K562 (cell line): ENCODE data around the gene ZNF318. TPM values are rescaled to one million over a fixed set of nuclear protein-coding genes. Genes with fewer than 3 reads are reported as not detected.

ENCODE experiments used
- ARHGAP35 ChIP-seq: fragments of 450-650 bp; IDR thresholded peaks from 2 replicates; pipeline ENCODE4 v1.6.1; 2018; ENCODE audit not compliant: partially characterized antibody
- CHCHD3 ChIP-seq: fragments of 250-450 bp; sonication (Bioruptor Pico); IDR thresholded peaks from 2 replicates; pipeline ENCODE4 v2.1.2; 2022; ENCODE audit warnings: mild to moderate bottlenecking
- FOXJ3 ChIP-seq: sonication (generic); formaldehyde crosslinking; IDR thresholded peaks from 2 replicates; pipeline ENCODE4 v1.4.0; 2020; ENCODE audit warnings: mild to moderate bottlenecking, missing genetic modification reagents
- HMG20B ChIP-seq: fragments of 250-450 bp; sonication (Bioruptor Pico); IDR thresholded peaks from 2 replicates; pipeline ENCODE4 v1.5.0; 2021; ENCODE audit warnings: mild to moderate bottlenecking
- JUND ChIP-seq, 2 experiments: IDR thresholded peaks; 2 replicates in 1 of 2; 3 replicates in 1 of 2; pipeline ENCODE4 v1.6.1; 2011; ENCODE audit warnings: borderline replicate concordance in 2 of 2, low read depth in 2 of 2, low read length in 2 of 2, improper control_type of control experiment in 1 of 2, missing biosample characterization in 1 of 2, missing genetic modification characterization in 1 of 2, missing genetic modification reagents in 1 of 2
- MAFF ChIP-seq: IDR thresholded peaks from 2 replicates; pipeline ENCODE4 v1.6.1; 2012; ENCODE audit warnings: low read length, improper control_type of control experiment
- POLR2AphosphoS5 ChIP-seq: IDR thresholded peaks from 2 replicates; pipeline ENCODE4 v1.6.1; 2011; ENCODE audit warnings: mild to moderate bottlenecking, low read depth, low read length, moderate library complexity; ENCODE audit not compliant: control insufficient read depth, insufficient read depth
- SRSF1 ChIP-seq: fragments of 200-400 bp; formaldehyde crosslinking; IDR thresholded peaks from 2 replicates; pipeline ENCODE4 v1.6.1; 2017; ENCODE audit warnings: mild to moderate bottlenecking, low read depth, low read length, moderate library complexity
- SRSF9 ChIP-seq: fragments of 200-400 bp; formaldehyde crosslinking; IDR thresholded peaks from 2 replicates; pipeline ENCODE4 v1.6.1; 2017; ENCODE audit warnings: low read depth, low read length, borderline replicate concordance
- TEAD4 ChIP-seq, 2 experiments: sonication (generic) in 1 of 2; formaldehyde crosslinking in 1 of 2; IDR thresholded peaks; 2 replicates each; pipeline versions ENCODE4 v1.6.1 to v1.8.0; 2012 to 2022; ENCODE audit warnings: borderline replicate concordance in 1 of 2, inconsistent platforms in 1 of 2, low read length in 1 of 2, mild to moderate bottlenecking in 1 of 2, missing genetic modification reagents in 1 of 2
- YBX1 ChIP-seq: fragments of 450-650 bp; IDR thresholded peaks from 2 replicates; pipeline ENCODE4 v1.7.1; 2016; ENCODE audit warnings: mild to moderate bottlenecking
- ZNF232 ChIP-seq: sonication (generic); formaldehyde crosslinking; IDR thresholded peaks from 2 replicates; pipeline ENCODE4 v1.8.0; 2022; ENCODE audit warnings: mild to moderate bottlenecking, missing genetic modification reagents
- ZNF764 ChIP-seq: fragments of 250-450 bp; sonication (Bioruptor Pico); IDR thresholded peaks from 2 replicates; pipeline ENCODE4 v1.4.0; 2020; ENCODE audit warnings: low read depth, mild to moderate bottlenecking, moderate library complexity
- ZNF780A ChIP-seq: fragments of 250-450 bp; sonication (Bioruptor Pico); IDR thresholded peaks from 2 replicates; pipeline ENCODE4 v1.5.0; 2021; ENCODE audit warnings: mild to moderate bottlenecking
- polyA plus RNA-seq, 8 experiments: library from polyadenylated mRNA; depleted of rRNA in 4 of 8; stranded (reverse) in 5 of 8; unstranded in 3 of 8; fragments of >200 nt; fragmentation: Nextera tagmentation in 2 of 8; fragmentation: Illumina TruSeq in 1 of 8; extraction: Ambion mirVana in 2 of 8; extraction: Trizol in 1 of 8; gene quantifications; 2 replicates each; pipeline versions ENCODE4 v1.2.1 to v1.2.3, GENCODE V29; 2011 to 2014; ENCODE audit warnings: inconsistent platforms in 1 of 8, missing spikeins in 1 of 8
- total RNA-seq, 7 experiments: library from RNA; depleted of rRNA in 6 of 7; stranded (reverse); fragments of >200 nt in 6 of 7; fragmentation: Illumina TruSeq in 2 of 7; extraction: Trizol in 2 of 7; gene quantifications; 2 replicates each; pipeline versions ENCODE4 v1.2.1 to v1.2.3, GENCODE V29; 2011 to 2021; ENCODE audit warnings: low replicate concordance in 1 of 7
- TF ChIP-seq, protein P1 (sequence below): fragments of 250-450 bp; sonication (Bioruptor Pico); IDR thresholded peaks from 2 replicates; pipeline ENCODE4 v1.4.0; 2020; ENCODE audit warnings: mild to moderate bottlenecking, moderate library complexity
- TF ChIP-seq, protein P2 (sequence below), 3 experiments: IDR thresholded peaks in 2 of 3; conservative IDR thresholded peaks in 1 of 3; 2 replicates each; pipeline ENCODE4 v1.5.1; 2011 to 2012; ENCODE audit warnings: low read length in 3 of 3, mild to moderate bottlenecking in 3 of 3, control low read depth in 2 of 3, improper control_type of control experiment in 1 of 3, inconsistent platforms in 1 of 3, low read depth in 1 of 3, mixed read lengths in 1 of 3, moderate library complexity in 1 of 3; ENCODE audit not compliant: insufficient read depth in 2 of 3
- TF ChIP-seq, protein P3 (sequence below): sonication (generic); formaldehyde crosslinking; IDR thresholded peaks from 2 replicates; pipeline ENCODE4 v1.8.0; 2022; ENCODE audit warnings: mild to moderate bottlenecking, missing genetic modification reagents
- TF ChIP-seq, protein P4 (sequence below): fragments of 450-650 bp; IDR thresholded peaks from 2 replicates; pipeline ENCODE4 v1.6.1; 2016; ENCODE audit warnings: antibody characterized with exemption

ZNF318 gene
- total and polyA plus RNA-seq, 9 of the 15 experiments (the other 6 are each of a cell fraction or from before 2014, with no cell fraction given), result 3.2 to 19.0 (median 9.2) TPM

DNA sequence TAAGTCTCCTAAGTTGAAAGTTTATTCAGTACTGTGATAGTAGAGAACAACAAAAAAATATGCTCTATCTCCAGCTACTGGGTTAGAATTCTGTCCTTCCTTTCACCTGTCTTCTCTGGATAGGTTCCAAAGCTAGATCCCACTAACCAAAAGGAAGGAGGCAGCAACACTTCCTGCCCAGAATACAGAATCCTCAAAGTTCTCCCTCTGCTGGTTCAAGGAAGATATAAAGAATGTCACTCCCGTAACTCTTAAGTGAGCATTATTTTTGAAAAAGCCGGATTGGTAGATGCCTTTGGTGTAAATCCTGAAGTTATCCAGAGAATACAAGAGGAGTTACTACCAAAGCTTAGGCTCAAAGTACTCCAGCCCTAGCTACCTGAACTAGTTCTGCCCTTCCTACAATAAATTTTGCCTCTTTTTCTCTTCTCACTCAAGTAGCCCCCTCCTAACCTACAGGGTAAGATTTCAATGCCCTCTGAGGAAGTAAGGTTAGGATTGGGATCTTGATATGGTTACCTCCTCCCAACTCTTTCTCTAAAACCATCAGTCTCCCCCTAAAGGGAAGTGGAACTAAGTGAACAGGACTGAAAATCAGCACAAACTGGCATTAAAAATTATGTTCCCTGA, 34.9 kb downstream of the ZNF318 start (continued):
- no peak for TF ChIP-seq ZNF232 (CRISPR knock-in tag)
- no peak for TF ChIP-seq ARHGAP35
- TF ChIP-seq, protein P1, sequence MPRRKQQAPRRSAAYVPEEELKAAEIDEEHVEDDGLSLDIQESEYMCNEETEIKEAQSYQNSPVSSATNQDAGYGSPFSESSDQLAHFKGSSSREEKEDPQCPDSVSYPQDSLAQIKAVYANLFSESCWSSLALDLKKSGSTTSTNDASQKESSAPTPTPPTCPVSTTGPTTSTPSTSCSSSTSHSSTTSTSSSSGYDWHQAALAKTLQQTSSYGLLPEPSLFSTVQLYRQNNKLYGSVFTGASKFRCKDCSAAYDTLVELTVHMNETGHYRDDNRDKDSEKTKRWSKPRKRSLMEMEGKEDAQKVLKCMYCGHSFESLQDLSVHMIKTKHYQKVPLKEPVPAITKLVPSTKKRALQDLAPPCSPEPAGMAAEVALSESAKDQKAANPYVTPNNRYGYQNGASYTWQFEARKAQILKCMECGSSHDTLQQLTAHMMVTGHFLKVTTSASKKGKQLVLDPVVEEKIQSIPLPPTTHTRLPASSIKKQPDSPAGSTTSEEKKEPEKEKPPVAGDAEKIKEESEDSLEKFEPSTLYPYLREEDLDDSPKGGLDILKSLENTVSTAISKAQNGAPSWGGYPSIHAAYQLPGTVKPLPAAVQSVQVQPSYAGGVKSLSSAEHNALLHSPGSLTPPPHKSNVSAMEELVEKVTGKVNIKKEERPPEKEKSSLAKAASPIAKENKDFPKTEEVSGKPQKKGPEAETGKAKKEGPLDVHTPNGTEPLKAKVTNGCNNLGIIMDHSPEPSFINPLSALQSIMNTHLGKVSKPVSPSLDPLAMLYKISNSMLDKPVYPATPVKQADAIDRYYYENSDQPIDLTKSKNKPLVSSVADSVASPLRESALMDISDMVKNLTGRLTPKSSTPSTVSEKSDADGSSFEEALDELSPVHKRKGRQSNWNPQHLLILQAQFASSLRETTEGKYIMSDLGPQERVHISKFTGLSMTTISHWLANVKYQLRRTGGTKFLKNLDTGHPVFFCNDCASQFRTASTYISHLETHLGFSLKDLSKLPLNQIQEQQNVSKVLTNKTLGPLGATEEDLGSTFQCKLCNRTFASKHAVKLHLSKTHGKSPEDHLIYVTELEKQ (CRISPR knock-in tag), result no peak
- no peak for TF ChIP-seq CHCHD3
- TF ChIP-seq, protein P2, sequence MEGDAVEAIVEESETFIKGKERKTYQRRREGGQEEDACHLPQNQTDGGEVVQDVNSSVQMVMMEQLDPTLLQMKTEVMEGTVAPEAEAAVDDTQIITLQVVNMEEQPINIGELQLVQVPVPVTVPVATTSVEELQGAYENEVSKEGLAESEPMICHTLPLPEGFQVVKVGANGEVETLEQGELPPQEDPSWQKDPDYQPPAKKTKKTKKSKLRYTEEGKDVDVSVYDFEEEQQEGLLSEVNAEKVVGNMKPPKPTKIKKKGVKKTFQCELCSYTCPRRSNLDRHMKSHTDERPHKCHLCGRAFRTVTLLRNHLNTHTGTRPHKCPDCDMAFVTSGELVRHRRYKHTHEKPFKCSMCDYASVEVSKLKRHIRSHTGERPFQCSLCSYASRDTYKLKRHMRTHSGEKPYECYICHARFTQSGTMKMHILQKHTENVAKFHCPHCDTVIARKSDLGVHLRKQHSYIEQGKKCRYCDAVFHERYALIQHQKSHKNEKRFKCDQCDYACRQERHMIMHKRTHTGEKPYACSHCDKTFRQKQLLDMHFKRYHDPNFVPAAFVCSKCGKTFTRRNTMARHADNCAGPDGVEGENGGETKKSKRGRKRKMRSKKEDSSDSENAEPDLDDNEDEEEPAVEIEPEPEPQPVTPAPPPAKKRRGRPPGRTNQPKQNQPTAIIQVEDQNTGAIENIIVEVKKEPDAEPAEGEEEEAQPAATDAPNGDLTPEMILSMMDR (IDR thresholded peaks at IDR 0.05 in 2 of 3, conservative IDR thresholded peaks at IDR 0.05 in 1 of 3; ENCODE audit: insufficient read depth in 2 of 3, low read depth in 1 of 3, low read length in 3 of 3), result peak; percentile 70 to 84 (median 82)
- no peak for TF ChIP-seq SRSF1
- TF ChIP-seq, protein P3, sequence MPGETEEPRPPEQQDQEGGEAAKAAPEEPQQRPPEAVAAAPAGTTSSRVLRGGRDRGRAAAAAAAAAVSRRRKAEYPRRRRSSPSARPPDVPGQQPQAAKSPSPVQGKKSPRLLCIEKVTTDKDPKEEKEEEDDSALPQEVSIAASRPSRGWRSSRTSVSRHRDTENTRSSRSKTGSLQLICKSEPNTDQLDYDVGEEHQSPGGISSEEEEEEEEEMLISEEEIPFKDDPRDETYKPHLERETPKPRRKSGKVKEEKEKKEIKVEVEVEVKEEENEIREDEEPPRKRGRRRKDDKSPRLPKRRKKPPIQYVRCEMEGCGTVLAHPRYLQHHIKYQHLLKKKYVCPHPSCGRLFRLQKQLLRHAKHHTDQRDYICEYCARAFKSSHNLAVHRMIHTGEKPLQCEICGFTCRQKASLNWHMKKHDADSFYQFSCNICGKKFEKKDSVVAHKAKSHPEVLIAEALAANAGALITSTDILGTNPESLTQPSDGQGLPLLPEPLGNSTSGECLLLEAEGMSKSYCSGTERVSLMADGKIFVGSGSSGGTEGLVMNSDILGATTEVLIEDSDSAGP, result no peak
- peak; percentile 64 for TF ChIP-seq TEAD4 (IDR thresholded peaks at IDR 0.05; ENCODE audit: low read length)
- no peak for TF ChIP-seq TEAD4 (CRISPR knock-in tag; IDR thresholded peaks at IDR 0.05; ENCODE audit: borderline replicate concordance)
- TF ChIP-seq JUND (IDR thresholded peaks at IDR 0.05; ENCODE audit: borderline replicate concordance, low read depth, low read length), result peak; percentile 5; the same call in 1 of the 2 replicates
- peak; percentile 38; the same call in 1 of the 3 replicates for TF ChIP-seq JUND (tag; IDR thresholded peaks at IDR 0.05; ENCODE audit: borderline replicate concordance, low read depth, low read length)
- TF ChIP-seq ZNF764 (CRISPR knock-in tag), result no peak
- no peak for TF ChIP-seq YBX1
- TF ChIP-seq MAFF, result no peak
- no peak for TF ChIP-seq ZNF780A (CRISPR knock-in tag)
- TF ChIP-seq POLR2AphosphoS5, result no peak
- TF ChIP-seq HMG20B (CRISPR knock-in tag), result no peak
- no peak for TF ChIP-seq SRSF9
- TF ChIP-seq, protein P4, sequence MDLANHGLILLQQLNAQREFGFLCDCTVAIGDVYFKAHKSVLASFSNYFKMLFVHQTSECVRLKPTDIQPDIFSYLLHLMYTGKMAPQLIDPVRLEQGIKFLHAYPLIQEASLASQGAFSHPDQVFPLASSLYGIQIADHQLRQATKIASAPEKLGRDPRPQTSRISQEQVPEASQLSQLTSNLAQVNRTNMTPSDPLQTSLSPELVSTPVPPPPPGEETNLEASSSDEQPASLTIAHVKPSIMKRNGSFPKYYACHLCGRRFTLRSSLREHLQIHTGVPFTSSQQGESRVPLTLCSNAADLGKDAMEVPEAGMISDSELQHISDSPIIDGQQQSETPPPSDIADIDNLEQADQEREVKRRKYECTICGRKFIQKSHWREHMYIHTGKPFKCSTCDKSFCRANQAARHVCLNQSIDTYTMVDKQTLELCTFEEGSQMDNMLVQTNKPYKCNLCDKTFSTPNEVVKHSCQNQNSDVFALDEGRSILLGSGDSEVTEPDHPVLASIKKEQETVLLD, result no peak
- TF ChIP-seq FOXJ3, result no peak
